GM23338 (cell line): Measurements from ENCODE around the gene TMEM52. TPM values are rescaled to one million over a fixed set of nuclear protein-coding genes. Genes with fewer than 3 reads are reported as not detected.

Experiments used
- ATAC-seq: fragments of 200-7000 bp; cut with Tn5 transposase; 3 replicates; pipeline ENCODE4 v1.9.1; 2020
- DNase-seq: peaks from one replicate; pipeline ENCODE4 v3.0.0-alpha.2; 2015; ENCODE audit warnings: low spot score
- H2AFZ ChIP-seq: fragments of 200-600 bp; sonication (generic); 2 replicates; pipeline ENCODE4 v1.8.0; 2016; ENCODE audit warnings: antibody characterized with exemption, mild to moderate bottlenecking, moderate library complexity
- H3F3A ChIP-seq: fragments of 200-600 bp; sonication (generic); replicated peaks from 2 replicates; pipeline ENCODE4 v1.8.0; 2017; ENCODE audit warnings: antibody characterized with exemption, mixed run types, low read depth
- H3K27ac ChIP-seq: fragments of 200-600 bp; sonication (generic); 2 replicates; pipeline ENCODE4 v1.6.1; 2016; ENCODE audit warnings: low read depth
- H3K27me3 ChIP-seq: fragments of 200-600 bp; sonication (generic); 2 replicates; pipeline ENCODE4 v1.8.0; 2016; ENCODE audit warnings: mild to moderate bottlenecking, mixed run types, moderate library complexity; ENCODE audit not compliant: insufficient read depth
- H3K36me3 ChIP-seq: fragments of 200-600 bp; sonication (generic); 2 replicates; pipeline ENCODE4 v1.8.0; 2016; ENCODE audit warnings: mild to moderate bottlenecking; ENCODE audit not compliant: insufficient read depth
- H3K4me1 ChIP-seq: fragments of 200-600 bp; sonication (generic); 2 replicates; pipeline ENCODE4 v1.8.0; 2016; ENCODE audit warnings: mild to moderate bottlenecking, moderate library complexity; ENCODE audit not compliant: insufficient read depth
- H3K4me2 ChIP-seq: fragments of 200-600 bp; sonication (generic); 2 replicates; pipeline ENCODE4 v1.7.1; 2017; ENCODE audit warnings: mixed run types
- H3K4me3 ChIP-seq: fragments of 200-600 bp; sonication (generic); 2 replicates; pipeline ENCODE4 v1.6.1; 2016; ENCODE audit warnings: mixed run types
- H3K79me2 ChIP-seq: fragments of 200-600 bp; sonication (generic); replicated peaks from 2 replicates; pipeline ENCODE4 v1.8.0; 2017; ENCODE audit warnings: mild to moderate bottlenecking; ENCODE audit not compliant: insufficient read depth
- H3K9me2 ChIP-seq: fragments of 200-600 bp; sonication (generic); 2 replicates; pipeline ENCODE4 v1.8.0; 2017; ENCODE audit not compliant: insufficient read depth
- H4K20me1 ChIP-seq: fragments of 200-600 bp; sonication (generic); replicated peaks from 2 replicates; pipeline ENCODE4 v1.8.0; 2017; ENCODE audit warnings: mild to moderate bottlenecking; ENCODE audit not compliant: insufficient read depth
- H3K27ac Mint-ChIP-seq: 2 replicates; pipeline ENCODE4 v1.8.0; 2020; ENCODE audit warnings: inconsistent platforms, mild to moderate bottlenecking, moderate library complexity, mixed read lengths
- H3K27me3 Mint-ChIP-seq: 3 replicates; pipeline ENCODE4 v1.8.0; 2022; ENCODE audit warnings: low read depth, mild to moderate bottlenecking, moderate library complexity, mixed read lengths, inconsistent platforms; ENCODE audit not compliant: insufficient read depth, poor library complexity
- H3K36me3 Mint-ChIP-seq: 3 replicates; pipeline ENCODE4 v1.8.0; 2021; ENCODE audit warnings: low read depth, mild to moderate bottlenecking, inconsistent platforms, moderate library complexity, mixed read lengths
- H3K4me1 Mint-ChIP-seq: 3 replicates; pipeline ENCODE4 v1.8.0; 2020; ENCODE audit warnings: mild to moderate bottlenecking, inconsistent platforms, mixed read lengths
- H3K4me3 Mint-ChIP-seq: 3 replicates; pipeline ENCODE4 v1.8.0; 2021; ENCODE audit warnings: moderate library complexity, mild to moderate bottlenecking, inconsistent platforms, mixed read lengths
- H3K9me3 Mint-ChIP-seq: 3 replicates; pipeline ENCODE4 v1.8.0; 2020; ENCODE audit warnings: moderate library complexity, mild to moderate bottlenecking, inconsistent platforms, mixed read lengths
- CTCF ChIP-seq, 2 experiments: fragments of 200-600 bp in 1 of 2; sonication (generic) in 1 of 2; conservative IDR thresholded peaks; 2 replicates each; pipeline versions ENCODE4 v1.5.1 to v1.6.1; 2016 to 2017; ENCODE audit warnings: antibody characterized with exemption in 2 of 2, low read depth in 2 of 2, mild to moderate bottlenecking in 2 of 2, moderate library complexity in 1 of 2
- NANOG ChIP-seq: IDR thresholded peaks from 2 replicates; pipeline ENCODE4 v1.6.1; 2016; ENCODE audit warnings: antibody characterized with exemption, borderline replicate concordance
- POLR2AphosphoS5 ChIP-seq: IDR thresholded peaks from 2 replicates; pipeline ENCODE4 v1.6.1; 2016; ENCODE audit warnings: antibody characterized with exemption, low read depth
- STAT1 ChIP-seq: IDR thresholded peaks from one replicate; pipeline ENCODE4 v1.6.1; 2016; ENCODE audit warnings: antibody characterized with exemption; ENCODE audit not compliant: unreplicated experiment
- ZNF114 ChIP-seq: fragments of 250-450 bp; sonication (Bioruptor Pico); IDR thresholded peaks from 2 replicates; pipeline ENCODE4 v1.5.0; 2020; ENCODE audit warnings: mild to moderate bottlenecking, moderate library complexity
- ZNF331 ChIP-seq: fragments of 250-450 bp; sonication (Bioruptor Pico); IDR thresholded peaks from 2 replicates; pipeline ENCODE4 v1.5.0; 2020; ENCODE audit warnings: low read depth, mild to moderate bottlenecking, moderate library complexity
- polyA plus RNA-seq: library from polyadenylated mRNA; unstranded; fragments of >200 nt; fragmentation: Nextera tagmentation; extraction: Ambion mirVana; gene quantifications from 2 replicates; pipeline ENCODE4 v1.2.1, GENCODE V29; 2016
- total RNA-seq: library from RNA; depleted of rRNA; stranded (reverse); fragments of >200 nt; shearing (Covaris generic); gene quantifications from 2 replicates; pipeline ENCODE4 v1.2.3, GENCODE V29; 2014
- TF ChIP-seq, protein P1 (sequence below): fragments of 250-450 bp; sonication (Bioruptor Pico); IDR thresholded peaks from 2 replicates; pipeline ENCODE4 v1.5.0; 2020; ENCODE audit warnings: mild to moderate bottlenecking, moderate library complexity
- TF ChIP-seq, protein P2 (sequence below): IDR thresholded peaks from one replicate; pipeline ENCODE4 v1.6.1; 2018; ENCODE audit warnings: antibody characterized with exemption; ENCODE audit not compliant: unreplicated experiment

Gene TMEM52
- total and polyA plus RNA-seq, 2 experiments from 2014 or later: 19.5 to 25.0 TPM

- TF ChIP-seq, protein P1, sequence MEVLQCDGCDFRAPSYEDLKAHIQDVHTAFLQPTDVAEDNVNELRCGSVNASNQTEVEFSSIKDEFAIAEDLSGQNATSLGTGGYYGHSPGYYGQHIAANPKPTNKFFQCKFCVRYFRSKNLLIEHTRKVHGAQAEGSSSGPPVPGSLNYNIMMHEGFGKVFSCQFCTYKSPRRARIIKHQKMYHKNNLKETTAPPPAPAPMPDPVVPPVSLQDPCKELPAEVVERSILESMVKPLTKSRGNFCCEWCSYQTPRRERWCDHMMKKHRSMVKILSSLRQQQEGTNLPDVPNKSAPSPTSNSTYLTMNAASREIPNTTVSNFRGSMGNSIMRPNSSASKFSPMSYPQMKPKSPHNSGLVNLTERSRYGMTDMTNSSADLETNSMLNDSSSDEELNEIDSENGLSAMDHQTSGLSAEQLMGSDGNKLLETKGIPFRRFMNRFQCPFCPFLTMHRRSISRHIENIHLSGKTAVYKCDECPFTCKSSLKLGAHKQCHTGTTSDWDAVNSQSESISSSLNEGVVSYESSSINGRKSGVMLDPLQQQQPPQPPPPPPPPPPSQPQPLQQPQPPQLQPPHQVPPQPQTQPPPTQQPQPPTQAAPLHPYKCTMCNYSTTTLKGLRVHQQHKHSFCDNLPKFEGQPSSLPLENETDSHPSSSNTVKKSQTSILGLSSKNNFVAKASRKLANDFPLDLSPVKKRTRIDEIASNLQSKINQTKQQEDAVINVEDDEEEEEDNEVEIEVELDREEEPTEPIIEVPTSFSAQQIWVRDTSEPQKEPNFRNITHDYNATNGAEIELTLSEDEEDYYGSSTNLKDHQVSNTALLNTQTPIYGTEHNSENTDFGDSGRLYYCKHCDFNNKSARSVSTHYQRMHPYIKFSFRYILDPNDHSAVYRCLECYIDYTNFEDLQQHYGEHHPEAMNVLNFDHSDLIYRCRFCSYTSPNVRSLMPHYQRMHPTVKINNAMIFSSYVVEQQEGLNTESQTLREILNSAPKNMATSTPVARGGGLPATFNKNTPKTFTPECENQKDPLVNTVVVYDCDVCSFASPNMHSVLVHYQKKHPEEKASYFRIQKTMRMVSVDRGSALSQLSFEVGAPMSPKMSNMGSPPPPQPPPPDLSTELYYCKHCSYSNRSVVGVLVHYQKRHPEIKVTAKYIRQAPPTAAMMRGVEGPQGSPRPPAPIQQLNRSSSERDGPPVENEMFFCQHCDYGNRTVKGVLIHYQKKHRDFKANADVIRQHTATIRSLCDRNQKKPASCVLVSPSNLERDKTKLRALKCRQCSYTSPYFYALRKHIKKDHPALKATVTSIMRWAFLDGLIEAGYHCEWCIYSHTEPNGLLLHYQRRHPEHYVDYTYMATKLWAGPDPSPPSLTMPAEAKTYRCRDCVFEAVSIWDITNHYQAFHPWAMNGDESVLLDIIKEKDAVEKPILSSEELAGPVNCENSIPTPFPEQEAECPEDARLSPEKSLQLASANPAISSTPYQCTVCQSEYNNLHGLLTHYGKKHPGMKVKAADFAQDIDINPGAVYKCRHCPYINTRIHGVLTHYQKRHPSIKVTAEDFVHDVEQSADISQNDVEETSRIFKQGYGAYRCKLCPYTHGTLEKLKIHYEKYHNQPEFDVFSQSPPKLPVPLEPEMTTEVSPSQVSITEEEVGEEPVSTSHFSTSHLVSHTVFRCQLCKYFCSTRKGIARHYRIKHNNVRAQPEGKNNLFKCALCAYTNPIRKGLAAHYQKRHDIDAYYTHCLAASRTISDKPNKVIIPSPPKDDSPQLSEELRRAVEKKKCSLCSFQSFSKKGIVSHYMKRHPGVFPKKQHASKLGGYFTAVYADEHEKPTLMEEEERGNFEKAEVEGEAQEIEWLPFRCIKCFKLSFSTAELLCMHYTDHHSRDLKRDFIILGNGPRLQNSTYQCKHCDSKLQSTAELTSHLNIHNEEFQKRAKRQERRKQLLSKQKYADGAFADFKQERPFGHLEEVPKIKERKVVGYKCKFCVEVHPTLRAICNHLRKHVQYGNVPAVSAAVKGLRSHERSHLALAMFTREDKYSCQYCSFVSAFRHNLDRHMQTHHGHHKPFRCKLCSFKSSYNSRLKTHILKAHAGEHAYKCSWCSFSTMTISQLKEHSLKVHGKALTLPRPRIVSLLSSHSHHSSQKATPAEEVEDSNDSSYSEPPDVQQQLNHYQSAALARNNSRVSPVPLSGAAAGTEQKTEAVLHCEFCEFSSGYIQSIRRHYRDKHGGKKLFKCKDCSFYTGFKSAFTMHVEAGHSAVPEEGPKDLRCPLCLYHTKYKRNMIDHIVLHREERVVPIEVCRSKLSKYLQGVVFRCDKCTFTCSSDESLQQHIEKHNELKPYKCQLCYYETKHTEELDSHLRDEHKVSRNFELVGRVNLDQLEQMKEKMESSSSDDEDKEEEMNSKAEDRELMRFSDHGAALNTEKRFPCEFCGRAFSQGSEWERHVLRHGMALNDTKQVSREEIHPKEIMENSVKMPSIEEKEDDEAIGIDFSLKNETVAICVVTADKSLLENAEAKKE (CRISPR knock-in tag): no peak
- TF ChIP-seq STAT1 (no peak), CTCF (conservative IDR thresholded peaks at IDR 0.05; ENCODE audit: low read depth in 2 of 2) (no peak), ZNF114 (CRISPR knock-in tag) (no peak), ZNF331 (no peak)
Measured at GRCh38 chr1:1889847-1890505, 29.1 kb downstream of the TMEM52 start (continued).

DNA sequence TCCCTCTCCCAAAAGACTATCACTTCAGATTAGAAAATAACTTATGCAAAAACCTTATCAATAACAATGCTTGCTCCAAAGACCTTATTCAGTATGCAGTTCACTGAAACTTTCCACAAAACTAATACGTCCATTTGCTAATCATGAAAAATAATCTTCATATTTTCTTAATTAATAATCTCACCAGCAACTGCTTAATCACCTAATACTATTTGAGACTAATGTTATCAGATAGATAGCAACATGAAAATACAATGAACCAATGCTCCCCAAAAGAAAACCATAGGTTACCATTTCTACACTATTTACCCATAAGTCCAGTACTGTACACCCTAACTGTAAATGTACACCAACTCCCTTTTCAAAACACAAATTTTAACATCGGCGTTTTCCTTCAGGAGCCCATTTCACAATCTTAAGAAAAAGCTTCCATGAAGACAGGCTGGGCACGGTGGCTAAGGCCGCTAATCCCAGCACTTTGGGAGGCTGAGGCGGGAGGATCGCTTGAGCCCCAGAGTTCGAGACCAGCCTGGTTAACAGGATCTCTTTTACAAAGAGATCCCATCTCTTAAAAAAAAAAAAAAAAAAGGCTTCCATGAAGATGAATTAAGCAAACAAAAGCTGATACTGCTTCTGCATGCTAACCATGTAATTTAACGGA lies 29.9 kb downstream of the TMEM52 start:
- Mint-ChIP-seq H3K36me3 (peaks cover 16% of the 10 kb centered on the region), H3K9me3 (no peaks in the 10 kb centered on the region), H3K4me3 (peak overlapping the region; percentile 83), H3K27me3 (peaks cover 7% of the 10 kb centered on the region), H3K4me1 (peaks cover 35% of the 10 kb centered on the region), H3K27ac (peak overlapping the region; percentile 88)
- Histone ChIP-seq H3K4me1 (peaks cover 27% of the 10 kb centered on the region), H3K4me3 (peak overlapping the region; percentile 70), H4K20me1 (peaks cover 51% of the 10 kb centered on the region), H3K9me2 (no peaks in the 10 kb centered on the region), H3F3A (peaks cover 15% of the 10 kb centered on the region), H3K79me2 (peaks cover 69% of the 10 kb centered on the region), H3K4me2 (peak overlapping the region; percentile 78), H3K27ac (peak overlapping the region; percentile 90), H3K27me3 (no peaks in the 10 kb centered on the region), H2AFZ (no peak overlapping the region), H3K36me3 (no peaks in the 10 kb centered on the region)
- no peak for ATAC-seq
- DNase-seq: no peak
- no peak for TF ChIP-seq STAT1
- no peak for TF ChIP-seq POLR2AphosphoS5
- TF ChIP-seq, protein P2, sequence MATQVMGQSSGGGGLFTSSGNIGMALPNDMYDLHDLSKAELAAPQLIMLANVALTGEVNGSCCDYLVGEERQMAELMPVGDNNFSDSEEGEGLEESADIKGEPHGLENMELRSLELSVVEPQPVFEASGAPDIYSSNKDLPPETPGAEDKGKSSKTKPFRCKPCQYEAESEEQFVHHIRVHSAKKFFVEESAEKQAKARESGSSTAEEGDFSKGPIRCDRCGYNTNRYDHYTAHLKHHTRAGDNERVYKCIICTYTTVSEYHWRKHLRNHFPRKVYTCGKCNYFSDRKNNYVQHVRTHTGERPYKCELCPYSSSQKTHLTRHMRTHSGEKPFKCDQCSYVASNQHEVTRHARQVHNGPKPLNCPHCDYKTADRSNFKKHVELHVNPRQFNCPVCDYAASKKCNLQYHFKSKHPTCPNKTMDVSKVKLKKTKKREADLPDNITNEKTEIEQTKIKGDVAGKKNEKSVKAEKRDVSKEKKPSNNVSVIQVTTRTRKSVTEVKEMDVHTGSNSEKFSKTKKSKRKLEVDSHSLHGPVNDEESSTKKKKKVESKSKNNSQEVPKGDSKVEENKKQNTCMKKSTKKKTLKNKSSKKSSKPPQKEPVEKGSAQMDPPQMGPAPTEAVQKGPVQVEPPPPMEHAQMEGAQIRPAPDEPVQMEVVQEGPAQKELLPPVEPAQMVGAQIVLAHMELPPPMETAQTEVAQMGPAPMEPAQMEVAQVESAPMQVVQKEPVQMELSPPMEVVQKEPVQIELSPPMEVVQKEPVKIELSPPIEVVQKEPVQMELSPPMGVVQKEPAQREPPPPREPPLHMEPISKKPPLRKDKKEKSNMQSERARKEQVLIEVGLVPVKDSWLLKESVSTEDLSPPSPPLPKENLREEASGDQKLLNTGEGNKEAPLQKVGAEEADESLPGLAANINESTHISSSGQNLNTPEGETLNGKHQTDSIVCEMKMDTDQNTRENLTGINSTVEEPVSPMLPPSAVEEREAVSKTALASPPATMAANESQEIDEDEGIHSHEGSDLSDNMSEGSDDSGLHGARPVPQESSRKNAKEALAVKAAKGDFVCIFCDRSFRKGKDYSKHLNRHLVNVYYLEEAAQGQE: no peak
- no peak for TF ChIP-seq NANOG
- no peak for TF ChIP-seq CTCF (conservative IDR thresholded peaks at IDR 0.05; ENCODE audit: low read depth in 2 of 2)
